ENCODE data around the gene TBC1D8. TPM values are rescaled to one million over a fixed set of nuclear protein-coding genes. Genes with fewer than 3 reads are reported as not detected.

The TBC1D8 gene
- total and polyA plus RNA-seq, 4 donors: 10.4 to 38.6 (median 13.4) TPM

- no peaks in the 10 kb centered on the region for H3K9me3 ChIP-seq (ENCODE audit: control insufficient read depth in 4 of 4, low read length in 3 of 4)
- no peak overlapping the region for H3K4me3 ChIP-seq (ENCODE audit: low read depth in 1 of 3, low read length in 3 of 3)
- H3K9ac ChIP-seq (ENCODE audit: low read depth in 1 of 2, low read length in 2 of 2): no peak overlapping the region
- 92% methylated on average over 4 of the region's 4 CpGs for WGBS
- H3K27me3 ChIP-seq (ENCODE audit: control insufficient read depth in 4 of 4, insufficient read depth in 4 of 4, low read length in 3 of 4): no peaks in the 10 kb centered on the region
- TF ChIP-seq FOXA2 (IDR thresholded peaks at IDR 0.05) (no peak), YY1 (IDR thresholded peaks at IDR 0.05) (no peak), SP1 (IDR thresholded peaks at IDR 0.05) (no peak), TAF1 (conservative IDR thresholded peaks at IDR 0.05) (no peak), JUND (IDR thresholded peaks at IDR 0.05) (no peak), REST (IDR thresholded peaks at IDR 0.05) (no peak), ATF3 (IDR thresholded peaks at IDR 0.05) (no peak), HNF4A (conservative IDR thresholded peaks at IDR 0.05) (no peak), FOXA1 (IDR thresholded peaks at IDR 0.05) (no peak), NR2F2 (IDR thresholded peaks at IDR 0.05) (no peak), RXRA (IDR thresholded peaks at IDR 0.05) (no peak), HNF4G (IDR thresholded peaks at IDR 0.05) (no peak), RAD21 (IDR thresholded peaks at IDR 0.05) (no peak), MAX (IDR thresholded peaks at IDR 0.05) (no peak), GABPA (IDR thresholded peaks at IDR 0.05 in 1 of 2, conservative IDR thresholded peaks at IDR 0.05 in 1 of 2) (no peak), ZBTB33 (IDR thresholded peaks at IDR 0.05) (no peak), CTCF (IDR thresholded peaks at IDR 0.05; ENCODE audit: low read depth, low read length, missing input control) (no peak)
- DNase-seq (ENCODE audit: low spot score): no peak
- no peak overlapping the region for H3K27ac ChIP-seq (ENCODE audit: low read depth in 1 of 2, low read length in 2 of 2)
- H3K36me3 ChIP-seq (ENCODE audit: control insufficient read depth in 4 of 4, insufficient read depth in 3 of 4, low read depth in 1 of 4, low read length in 3 of 4): no peaks in the 10 kb centered on the region
- peaks cover 0 to 4% (median 3%) of the 10 kb centered on the region in 4 donors for H3K4me1 ChIP-seq (ENCODE audit: control insufficient read depth in 4 of 4, insufficient read depth in 4 of 4, low read length in 3 of 4)
Observed at GRCh38 chr2:101096619-101097142, 54.5 kb downstream of the TBC1D8 start.
